Measurements from ENCODE around the gene RHD. TPM values are rescaled to one million over a fixed set of nuclear protein-coding genes. Genes with fewer than 3 reads are reported as not detected.
"Not testable (repeated sequence)": the region's sequence is repeated elsewhere in the genome, so short reads cannot be mapped to it uniquely, and the experiment has no call there.

Gene RHD
- total RNA-seq, 1 donor from 2014 or later, result not detected

DNA sequence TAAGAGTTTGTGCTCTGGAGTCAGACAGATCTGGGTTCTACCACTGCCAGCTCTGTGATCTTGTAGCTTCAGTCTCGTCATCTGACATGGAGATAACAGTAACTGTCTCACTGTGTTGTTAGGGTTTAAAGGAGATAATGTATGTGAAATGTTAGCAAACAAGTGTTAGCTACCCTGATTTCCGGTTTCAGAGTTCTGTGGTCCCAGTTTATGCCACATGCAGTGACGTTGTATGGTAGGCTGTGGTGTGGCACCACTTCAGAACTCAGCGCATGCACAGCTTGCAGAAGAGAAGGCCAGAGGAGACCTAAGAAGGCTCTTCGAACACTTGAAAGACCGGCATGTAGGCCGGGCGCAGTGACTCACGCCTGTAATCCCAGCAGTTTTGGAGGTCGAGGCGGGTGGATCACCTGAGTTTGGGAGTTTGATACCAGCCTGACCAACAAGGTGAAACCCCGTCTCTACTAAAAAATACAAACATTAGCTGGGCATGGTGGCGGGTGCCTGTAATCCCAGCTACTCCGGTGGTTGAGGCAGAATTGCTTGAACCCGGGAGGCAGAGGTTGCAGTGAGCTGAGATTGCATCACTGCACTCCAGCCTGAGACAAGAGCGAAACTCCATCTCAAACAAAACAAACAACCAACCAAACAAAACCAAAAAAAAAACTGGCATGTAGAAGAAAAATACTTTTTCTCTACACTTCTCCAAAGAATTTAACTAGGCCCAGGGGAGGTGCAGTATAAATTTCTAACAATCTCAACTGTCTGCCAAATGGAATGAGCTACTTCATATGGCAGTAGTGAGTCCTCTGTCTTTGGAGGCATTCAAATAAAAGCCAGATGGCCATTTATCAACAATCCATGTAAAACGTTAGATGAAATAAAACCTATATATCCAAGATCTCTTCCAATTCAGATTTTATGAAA lies 55.8 kb downstream of the RHD start:
- H3K36me3 Mint-ChIP-seq (ENCODE audit: low read depth); H3K27ac Mint-ChIP-seq: not testable (repeated sequence)

DNA sequence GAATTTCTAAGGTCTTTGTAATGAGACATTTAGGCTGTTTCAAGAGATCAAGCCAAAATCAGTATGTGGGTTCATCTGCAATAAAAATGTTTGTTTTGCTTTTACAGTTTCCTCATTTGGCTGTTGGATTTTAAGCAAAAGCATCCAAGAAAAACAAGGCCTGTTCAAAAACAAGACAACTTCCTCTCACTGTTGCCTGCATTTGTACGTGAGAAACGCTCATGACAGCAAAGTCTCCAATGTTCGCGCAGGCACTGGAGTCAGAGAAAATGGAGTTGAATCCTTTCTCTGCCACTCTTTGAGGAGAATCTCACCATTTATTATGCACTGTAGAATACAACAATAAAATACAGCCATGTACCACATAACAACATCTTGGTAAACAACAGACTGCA lies 56.5 kb downstream of the RHD start:
- Mint-ChIP-seq H3K36me3 (ENCODE audit: low read depth) (peaks cover 17% of the 10 kb centered on the region), H3K4me1 (ENCODE audit: low read depth) (peaks cover 18% of the 10 kb centered on the region)
- intact Hi-C loops (cut with micrococcal nuclease); H3K27me3 Mint-ChIP-seq (ENCODE audit: low read depth); H3K4me3 Mint-ChIP-seq (ENCODE audit: low read depth); DNase-seq (ENCODE audit: low spot score); H3K9me3 Mint-ChIP-seq; H3K27ac Mint-ChIP-seq: not testable (repeated sequence)

More for the DNA sequence above, 55.8 kb downstream of the RHD start:
- H3K4me1 Mint-ChIP-seq (ENCODE audit: low read depth), result peaks cover 14% of the 10 kb centered on the region
- DNase-seq (ENCODE audit: low spot score); intact Hi-C loops (cut with micrococcal nuclease); H3K27me3 Mint-ChIP-seq (ENCODE audit: low read depth); H3K4me3 Mint-ChIP-seq (ENCODE audit: low read depth); H3K9me3 Mint-ChIP-seq: not testable (repeated sequence)

DNA sequence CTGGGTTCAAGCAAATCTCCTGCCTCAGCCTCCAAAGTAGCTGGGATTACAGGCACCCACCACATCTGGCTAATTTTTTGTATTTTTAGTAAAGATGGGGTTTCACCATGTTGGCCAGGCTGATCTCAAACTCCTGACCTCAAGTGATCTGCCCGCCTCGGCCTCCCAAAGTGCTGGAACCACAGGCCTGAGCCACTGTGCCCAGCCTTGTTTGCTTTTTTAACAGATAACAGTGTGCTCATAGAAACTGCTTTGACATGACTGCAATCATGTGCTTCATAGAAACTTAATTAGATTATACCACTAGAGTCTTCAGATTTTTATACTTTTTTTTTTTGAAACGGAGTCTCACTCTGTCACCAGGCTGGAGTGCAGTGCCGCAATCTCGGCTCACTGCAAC lies 57.0 kb downstream of the RHD start:
- intact Hi-C loops (cut with micrococcal nuclease); DNase-seq (ENCODE audit: low spot score); H3K4me3 Mint-ChIP-seq (ENCODE audit: low read depth); H3K9me3 Mint-ChIP-seq; H3K27me3 Mint-ChIP-seq (ENCODE audit: low read depth): not testable (repeated sequence)
- H3K36me3 Mint-ChIP-seq (ENCODE audit: low read depth), result peaks cover 22% of the 10 kb centered on the region
- peak overlapping the region; percentile 53 for H3K27ac Mint-ChIP-seq
- H3K4me1 Mint-ChIP-seq (ENCODE audit: low read depth), result peaks cover 18% of the 10 kb centered on the region

DNA sequence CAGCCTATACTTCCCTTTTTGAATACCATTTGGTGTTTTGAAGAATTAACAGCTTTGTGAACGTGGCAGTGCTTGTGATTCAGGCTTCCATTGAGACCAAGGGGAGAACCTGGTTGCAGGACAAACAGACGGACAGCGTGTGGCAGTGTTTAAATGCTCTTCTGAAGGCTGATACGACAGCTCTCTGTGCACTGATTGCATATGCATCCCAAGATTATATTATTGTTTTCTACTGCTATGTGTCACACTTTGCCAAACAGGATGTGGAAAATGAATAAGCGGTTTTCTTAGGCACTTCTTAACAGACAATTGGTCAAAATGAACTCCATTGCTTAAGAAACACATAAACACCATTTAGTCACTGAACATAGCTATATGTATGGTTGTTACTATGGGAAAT lies 57.6 kb downstream of the RHD start:
- peaks cover 21% of the 10 kb centered on the region for H3K4me1 Mint-ChIP-seq (ENCODE audit: low read depth)
- intact Hi-C loops (cut with micrococcal nuclease); H3K9me3 Mint-ChIP-seq; DNase-seq (ENCODE audit: low spot score); H3K27me3 Mint-ChIP-seq (ENCODE audit: low read depth); H3K4me3 Mint-ChIP-seq (ENCODE audit: low read depth): not testable (repeated sequence)
- peak overlapping the region; percentile 53 for H3K27ac Mint-ChIP-seq
- peaks cover 25% of the 10 kb centered on the region for H3K36me3 Mint-ChIP-seq (ENCODE audit: low read depth)

DNA sequence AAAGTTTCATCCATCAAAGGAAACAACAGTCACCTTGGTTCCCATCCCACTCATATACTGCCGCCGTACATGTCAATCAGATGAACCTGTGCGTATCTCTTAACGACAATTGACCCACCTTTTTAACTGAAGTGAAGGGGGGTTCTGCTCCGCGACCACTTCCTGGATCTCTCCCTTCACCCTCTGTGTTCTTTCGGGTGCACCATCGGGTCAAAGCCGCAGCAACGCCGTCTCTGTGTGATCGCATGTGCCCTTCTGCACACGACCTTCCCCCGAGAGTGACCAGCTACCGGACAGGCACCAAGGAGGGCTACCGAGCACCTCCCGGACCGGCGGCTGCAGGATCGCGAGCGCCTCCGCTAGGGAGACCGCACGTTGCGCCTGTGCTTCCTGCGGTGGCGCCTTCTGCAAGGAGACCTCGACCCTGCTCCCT lies 64.6 kb downstream of the RHD start:
- H3K36me3 Mint-ChIP-seq (ENCODE audit: low read depth), result peaks cover 51% of the 10 kb centered on the region
- peak; percentile 34 for DNase-seq (ENCODE audit: low spot score)
- peak overlapping the region; percentile 88 for H3K27ac Mint-ChIP-seq
- H3K27me3 Mint-ChIP-seq (ENCODE audit: low read depth); H3K9me3 Mint-ChIP-seq; intact Hi-C loops (cut with micrococcal nuclease): not testable (repeated sequence)
- H3K4me3 Mint-ChIP-seq (ENCODE audit: low read depth), result peak overlapping the region; percentile 97
- peaks cover 30% of the 10 kb centered on the region for H3K4me1 Mint-ChIP-seq (ENCODE audit: low read depth)

DNA sequence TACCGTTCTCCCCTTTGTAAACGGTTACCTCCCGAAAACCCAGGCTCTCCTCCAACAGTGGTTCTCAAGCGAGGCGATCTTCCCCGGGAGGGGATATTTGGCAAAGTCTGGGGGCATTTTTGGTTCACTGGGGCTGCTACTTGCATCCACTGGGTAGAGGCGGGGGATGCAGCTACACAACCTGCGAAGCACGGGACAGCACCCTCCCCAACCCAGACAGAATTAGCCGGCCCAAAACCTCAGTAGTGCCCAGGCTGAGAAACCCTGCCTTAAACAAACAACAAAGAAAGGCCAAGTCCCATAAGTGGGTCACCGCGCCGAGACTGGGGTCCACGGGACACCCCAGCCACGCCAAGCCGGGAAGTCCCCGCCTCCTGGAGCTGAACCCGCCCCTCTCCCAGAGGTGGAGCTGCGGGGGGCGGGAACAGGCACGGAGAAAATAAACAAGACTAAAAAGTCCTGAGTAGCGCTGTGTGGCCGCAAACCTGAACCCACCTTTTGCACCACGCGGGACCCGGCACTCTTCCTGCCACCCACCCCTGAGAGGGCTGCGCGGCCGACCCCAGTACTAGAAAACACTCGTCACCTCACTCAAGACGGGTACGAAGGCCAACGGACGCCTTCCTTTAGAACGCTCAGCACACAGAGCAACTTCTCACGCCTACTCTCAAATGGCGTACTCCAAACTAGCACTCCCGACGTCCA lies 65.3 kb downstream of the RHD start:
- H3K27me3 Mint-ChIP-seq (ENCODE audit: low read depth); H3K9me3 Mint-ChIP-seq: not testable (repeated sequence)
- Mint-ChIP-seq H3K27ac (peak overlapping the region; percentile 97), H3K36me3 (ENCODE audit: low read depth) (peaks cover 50% of the 10 kb centered on the region), H3K4me1 (ENCODE audit: low read depth) (peaks cover 30% of the 10 kb centered on the region), H3K4me3 (ENCODE audit: low read depth) (peak overlapping the region; percentile 94)
- DNase-seq (ENCODE audit: low spot score), result peak; percentile 36
- intact Hi-C loops (cut with micrococcal nuclease), result loop anchor here (2.0 kb wide), 3 partner anchors 69 to 99 kb away; partner anchors contain the start of gene MACO1

DNA sequence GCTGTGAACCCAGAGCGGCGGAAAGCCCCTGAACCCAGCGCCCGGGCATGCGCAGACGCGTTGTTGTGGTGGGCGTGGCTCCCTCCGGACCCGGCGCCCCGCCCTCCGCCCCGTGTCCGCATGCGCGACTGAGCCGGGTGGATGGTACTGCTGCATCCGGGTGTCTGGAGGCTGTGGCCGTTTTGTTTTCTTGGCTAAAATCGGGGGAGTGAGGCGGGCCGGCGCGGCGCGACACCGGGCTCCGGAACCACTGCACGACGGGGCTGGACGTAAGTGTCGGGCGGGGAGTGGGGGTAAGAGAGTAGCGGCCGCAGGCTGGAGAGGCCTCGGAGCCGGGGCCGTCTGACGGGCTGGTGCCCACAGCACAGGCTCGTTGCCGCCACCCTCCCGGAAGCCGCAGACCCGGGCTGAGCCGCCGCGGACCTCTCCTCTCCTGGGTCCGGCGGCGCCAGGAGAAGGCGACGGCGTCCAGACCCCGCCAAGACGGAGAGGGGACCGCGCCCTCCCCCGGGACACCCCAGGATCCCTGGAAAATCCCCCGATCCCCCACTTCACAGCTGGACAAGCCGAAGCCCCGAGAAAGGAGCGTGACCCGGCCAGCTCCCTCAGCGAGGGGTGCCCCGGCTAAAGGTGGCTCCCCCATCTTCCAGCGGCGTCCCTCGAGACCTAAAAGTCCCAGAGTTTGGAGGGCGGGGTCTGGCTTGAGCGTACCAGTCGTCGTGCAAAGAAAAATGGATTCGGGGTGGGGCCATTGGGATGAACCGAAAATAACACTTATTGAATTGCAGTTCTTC lies 66.1 kb downstream of the RHD start, which contains the start of gene TMEM50A:
TMEM50A (plus strand) TSS at position 147 of the 794 bp plus-strand sequence. CDS start 2,153 bp downstream, outside the sequence.
- Mint-ChIP-seq H3K27me3 (ENCODE audit: low read depth) (no peaks in the 10 kb centered on the region), H3K27ac (peak within 1 kb of the TSS; percentile 97), H3K36me3 (ENCODE audit: low read depth) (peaks cover 50% of the 10 kb centered on the region), H3K4me3 (ENCODE audit: low read depth) (peak within 1 kb of the TSS; percentile 97), H3K4me1 (ENCODE audit: low read depth) (peaks cover 32% of the 10 kb centered on the region), H3K9me3 (no peaks in the 10 kb centered on the region)
- peak; percentile 94 for DNase-seq (ENCODE audit: low spot score)
- intact Hi-C loops (cut with micrococcal nuclease), result loop anchor here (2.0 kb wide), 3 partner anchors 70 to 100 kb away; partner anchors contain the start of gene MACO1

DNA sequence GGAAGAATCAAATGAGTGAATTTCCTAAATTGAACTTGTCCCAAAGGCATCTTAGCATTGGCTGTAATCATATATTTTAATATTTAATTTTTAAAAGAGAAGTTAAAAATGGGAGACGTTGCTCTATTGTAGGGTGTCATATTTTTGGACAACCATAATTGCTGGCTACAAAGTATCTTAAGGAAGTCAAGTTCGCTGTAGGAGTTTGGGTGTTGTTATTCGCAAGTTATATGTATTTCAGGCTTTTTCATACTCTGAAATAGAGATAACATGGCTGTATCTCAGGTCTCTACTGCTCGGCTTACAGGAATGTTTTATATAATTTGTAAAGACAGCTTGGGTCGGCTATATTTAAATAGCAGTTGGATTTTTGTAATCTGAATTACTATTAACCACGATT lies 66.7 kb downstream of the RHD start:
- H3K27me3 Mint-ChIP-seq (ENCODE audit: low read depth), result no peaks in the 10 kb centered on the region
- H3K36me3 Mint-ChIP-seq (ENCODE audit: low read depth), result peaks cover 50% of the 10 kb centered on the region
- intact Hi-C loops (cut with micrococcal nuclease), result loop anchor here (2.0 kb wide), 3 partner anchors 70 to 100 kb away; partner anchors contain the start of gene MACO1
- H3K4me3 Mint-ChIP-seq (ENCODE audit: low read depth), result peak overlapping the region; percentile 94
- H3K9me3 Mint-ChIP-seq, result no peaks in the 10 kb centered on the region
- DNase-seq (ENCODE audit: low spot score), result no peak
- peak overlapping the region; percentile 97 for H3K27ac Mint-ChIP-seq
- H3K4me1 Mint-ChIP-seq (ENCODE audit: low read depth), result peaks cover 32% of the 10 kb centered on the region

DNA sequence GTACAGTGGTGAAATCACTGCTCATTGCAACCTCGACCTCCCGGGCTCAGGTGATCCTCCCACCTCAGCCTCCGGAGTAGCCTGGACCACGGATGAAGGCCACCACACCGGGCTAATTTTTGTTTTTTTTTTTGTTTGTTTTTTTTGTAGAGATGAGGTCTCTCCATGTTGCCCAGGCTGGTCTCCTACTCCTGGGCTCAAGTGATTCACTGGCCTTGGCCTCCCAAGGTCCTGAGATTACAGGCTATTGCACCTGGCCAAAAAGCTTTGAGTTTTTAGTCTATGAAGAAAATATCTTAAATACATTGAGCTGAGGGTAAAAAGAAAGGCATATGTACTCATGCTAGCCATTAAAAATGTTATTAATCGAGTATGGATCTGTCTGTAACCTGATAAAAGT lies 69.4 kb downstream of the RHD start:
- H3K27ac Mint-ChIP-seq, result no peak overlapping the region
- no peak overlapping the region for H3K4me3 Mint-ChIP-seq (ENCODE audit: low read depth)

DNA sequence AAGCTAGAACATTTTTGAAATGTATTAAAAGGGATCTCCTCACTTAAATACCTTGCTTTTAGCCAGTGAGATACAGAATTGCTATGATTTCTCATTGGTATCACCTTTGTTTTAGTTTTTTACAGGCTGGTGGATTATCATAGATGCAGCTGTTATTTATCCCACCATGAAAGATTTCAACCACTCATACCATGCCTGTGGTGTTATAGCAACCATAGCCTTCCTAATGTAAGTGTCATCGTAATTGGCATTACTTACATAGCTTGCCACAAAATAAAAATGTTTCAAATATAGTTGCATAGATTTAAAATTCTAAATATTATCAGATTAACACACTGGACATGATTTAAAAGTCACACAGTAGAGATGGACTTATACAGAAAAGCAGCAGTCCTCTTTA lies 70.5 kb downstream of the RHD start:
- H3K4me3 Mint-ChIP-seq (ENCODE audit: low read depth), result no peak overlapping the region
- peaks cover 26% of the 10 kb centered on the region for H3K4me1 Mint-ChIP-seq (ENCODE audit: low read depth)
- no peaks in the 10 kb centered on the region for H3K27me3 Mint-ChIP-seq (ENCODE audit: low read depth)

More for the DNA sequence above, 69.4 kb downstream of the RHD start:
- intact Hi-C loops (cut with micrococcal nuclease), result no loop called here
- no peak for DNase-seq (ENCODE audit: low spot score)
- Mint-ChIP-seq H3K4me1 (ENCODE audit: low read depth) (peaks cover 27% of the 10 kb centered on the region), H3K9me3 (no peaks in the 10 kb centered on the region), H3K36me3 (ENCODE audit: low read depth) (peaks cover 54% of the 10 kb centered on the region), H3K27me3 (ENCODE audit: low read depth) (no peaks in the 10 kb centered on the region)

DNA sequence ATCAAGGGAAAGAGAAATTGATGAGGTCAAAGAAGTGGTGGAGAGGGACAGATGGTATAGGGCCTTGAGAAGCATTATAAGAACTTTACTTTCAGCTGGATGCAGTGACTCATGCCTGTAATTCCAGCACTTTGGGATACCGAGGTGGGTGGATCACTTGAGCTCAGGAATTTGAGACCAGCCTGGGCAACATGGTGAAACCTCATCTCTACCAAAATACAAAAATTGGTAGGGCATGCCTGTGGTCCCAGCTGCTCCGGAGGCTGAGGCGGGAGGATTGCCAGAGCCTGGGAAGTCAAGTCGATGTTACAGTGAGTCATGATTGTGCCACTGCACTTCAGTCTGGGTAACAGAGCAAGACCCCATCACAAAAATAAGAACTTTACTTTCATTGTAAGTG lies 71.6 kb downstream of the RHD start:
- H3K4me1 Mint-ChIP-seq (ENCODE audit: low read depth), result peaks cover 29% of the 10 kb centered on the region
- no peaks in the 10 kb centered on the region for H3K27me3 Mint-ChIP-seq (ENCODE audit: low read depth)
- DNase-seq (ENCODE audit: low spot score), result no peak
- intact Hi-C loops (cut with micrococcal nuclease), result no loop called here
- no peak overlapping the region for H3K4me3 Mint-ChIP-seq (ENCODE audit: low read depth)
- no peaks in the 10 kb centered on the region for H3K9me3 Mint-ChIP-seq
- peaks cover 64% of the 10 kb centered on the region for H3K36me3 Mint-ChIP-seq (ENCODE audit: low read depth)
- no peak overlapping the region for H3K27ac Mint-ChIP-seq

More for the DNA sequence above, 70.5 kb downstream of the RHD start:
- no peaks in the 10 kb centered on the region for H3K9me3 Mint-ChIP-seq
- intact Hi-C loops (cut with micrococcal nuclease), result no loop called here
- peaks cover 59% of the 10 kb centered on the region for H3K36me3 Mint-ChIP-seq (ENCODE audit: low read depth)
- H3K27ac Mint-ChIP-seq, result no peak overlapping the region
- no peak for DNase-seq (ENCODE audit: low spot score)

DNA sequence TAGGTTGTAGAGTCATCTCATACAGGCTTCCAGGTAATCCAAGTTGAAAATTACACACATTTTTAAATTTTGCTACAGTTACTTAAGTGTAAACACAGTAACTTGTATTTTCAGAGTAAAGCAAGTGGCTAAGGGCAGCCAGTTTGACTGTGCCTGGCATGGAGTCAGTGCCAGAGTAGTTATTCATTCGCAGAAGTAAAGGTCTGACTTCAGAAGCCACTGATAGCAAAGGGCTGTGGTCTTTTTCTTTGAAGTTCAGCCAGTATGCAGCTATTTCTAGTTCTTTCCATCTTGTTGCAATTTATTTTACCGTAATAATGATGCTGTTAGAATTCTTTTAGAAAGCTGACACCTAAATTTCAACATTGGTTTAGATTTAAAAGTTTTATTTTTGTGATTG lies 75.2 kb downstream of the RHD start:
- Mint-ChIP-seq H3K4me3 (ENCODE audit: low read depth) (no peak overlapping the region), H3K27ac (peak overlapping the region; percentile 28), H3K36me3 (ENCODE audit: low read depth) (peaks cover 66% of the 10 kb centered on the region), H3K9me3 (no peaks in the 10 kb centered on the region), H3K4me1 (ENCODE audit: low read depth) (peaks cover 13% of the 10 kb centered on the region), H3K27me3 (ENCODE audit: low read depth) (no peaks in the 10 kb centered on the region)
- intact Hi-C loops (cut with micrococcal nuclease), result no loop called here
- no peak for DNase-seq (ENCODE audit: low spot score)
